Muscle layer of duodenum (tissue), 2 donors: Measurements from ENCODE around the gene ARID4B.
"Not testable (repeated sequence)": the region's sequence is repeated elsewhere in the genome, so short reads cannot be mapped to it uniquely, and the experiment has no call there.

Experiments
- H3K27ac ChIP-seq: one replicate; pipeline ENCODE4 v1.7.0; 2013; ENCODE audit warnings: mild to moderate bottlenecking, low read length
- H3K27me3 ChIP-seq: one replicate; pipeline ENCODE4 v1.7.0; 2013; ENCODE audit warnings: low read depth, mild to moderate bottlenecking, control low read depth, low read length
- H3K36me3 ChIP-seq, 2 donors: one replicate each; pipeline ENCODE4 v1.7.0; 2013; ENCODE audit warnings: low read length in 2 of 2, control low read depth in 1 of 2, mild to moderate bottlenecking in 1 of 2; ENCODE audit not compliant: insufficient read depth in 2 of 2, control insufficient read depth in 1 of 2
- H3K4me1 ChIP-seq, 2 donors: one replicate each; pipeline ENCODE4 v1.7.0; 2013; ENCODE audit warnings: low read length in 2 of 2, mild to moderate bottlenecking in 2 of 2, control low read depth in 1 of 2, moderate library complexity in 1 of 2; ENCODE audit not compliant: insufficient read depth in 2 of 2, control insufficient read depth in 1 of 2
- H3K4me3 ChIP-seq, 2 donors: one replicate each; pipeline ENCODE4 v1.7.0; 2013; ENCODE audit warnings: low read length in 2 of 2, low read depth in 1 of 2, mild to moderate bottlenecking in 1 of 2
- H3K9me3 ChIP-seq, 2 donors: one replicate each; pipeline ENCODE4 v1.7.0; 2013; ENCODE audit warnings: low read length in 2 of 2, control low read depth in 1 of 2, mild to moderate bottlenecking in 1 of 2; ENCODE audit not compliant: control insufficient read depth in 1 of 2
- donor health status: healthy.

ARID4B gene

DNA sequence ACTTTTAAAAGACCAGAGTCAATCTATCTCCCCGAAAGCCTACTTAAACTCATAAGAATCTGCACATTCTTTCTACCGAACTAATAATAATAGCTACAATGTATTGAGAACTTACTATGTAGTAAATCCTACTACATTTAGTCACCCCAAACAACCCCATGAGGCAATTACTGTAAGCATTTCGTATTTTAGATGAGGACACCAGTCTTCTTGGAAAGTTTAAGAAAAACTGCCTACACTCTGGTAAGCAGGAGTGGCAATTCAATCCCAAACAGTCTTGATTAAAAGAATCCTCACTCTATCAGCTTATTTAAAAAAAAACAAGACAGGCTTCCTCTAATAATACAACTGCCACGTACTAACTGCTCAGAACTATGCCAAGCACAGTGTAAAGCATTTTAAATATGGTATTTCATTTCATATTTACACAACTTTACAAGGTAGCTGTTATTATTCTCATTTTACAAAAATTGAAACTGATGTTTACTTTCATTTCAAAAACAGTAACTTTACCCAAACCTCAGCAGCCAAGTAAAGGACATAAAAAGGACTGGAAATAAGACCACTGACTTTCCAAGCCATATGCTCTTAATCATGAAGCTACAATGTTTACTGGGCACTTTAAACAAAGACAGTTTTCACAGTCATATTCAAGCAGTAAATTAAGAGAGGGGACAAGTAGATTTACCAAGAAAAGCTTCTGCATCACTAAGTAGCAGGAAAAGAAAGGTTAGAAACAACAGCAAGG lies 13.9 kb downstream of the ARID4B start:
- Histone ChIP-seq H3K9me3 (no peaks in the 10 kb centered on the region), H3K36me3 (peaks cover 5% of the 10 kb centered on the region in 2 donors), H3K4me3 (no peak overlapping the region), H3K27me3 (no peaks in the 10 kb centered on the region), H3K4me1 (peaks cover 0 to 26% of the 10 kb centered on the region in 2 donors), H3K27ac (no peak overlapping the region)

DNA sequence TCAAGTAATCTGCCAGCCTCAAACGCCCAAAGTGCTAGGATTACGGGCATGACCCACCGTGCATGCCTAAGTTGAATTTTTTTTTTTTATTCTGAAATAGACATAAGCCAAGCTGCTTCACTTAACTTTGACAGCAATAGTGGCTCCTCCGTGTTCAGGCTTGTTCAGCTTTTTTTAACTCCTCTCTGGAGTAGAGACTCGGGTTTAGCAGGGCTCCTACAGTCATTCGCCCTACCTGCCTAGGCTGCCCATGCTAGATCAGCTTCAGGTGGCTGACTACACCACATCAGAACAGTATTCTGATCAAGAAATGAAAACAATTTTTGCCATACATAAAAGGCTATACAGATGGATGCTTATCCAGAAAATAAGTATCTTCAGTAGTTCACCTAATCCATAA lies 14.7 kb downstream of the ARID4B start:
- Histone ChIP-seq H3K9me3 (no peaks in the 10 kb centered on the region), H3K27ac (no peak overlapping the region), H3K4me3 (no peak overlapping the region), H3K36me3 (no peaks in the 10 kb centered on the region), H3K27me3 (no peaks in the 10 kb centered on the region), H3K4me1 (peaks cover 0 to 26% of the 10 kb centered on the region in 2 donors)

DNA sequence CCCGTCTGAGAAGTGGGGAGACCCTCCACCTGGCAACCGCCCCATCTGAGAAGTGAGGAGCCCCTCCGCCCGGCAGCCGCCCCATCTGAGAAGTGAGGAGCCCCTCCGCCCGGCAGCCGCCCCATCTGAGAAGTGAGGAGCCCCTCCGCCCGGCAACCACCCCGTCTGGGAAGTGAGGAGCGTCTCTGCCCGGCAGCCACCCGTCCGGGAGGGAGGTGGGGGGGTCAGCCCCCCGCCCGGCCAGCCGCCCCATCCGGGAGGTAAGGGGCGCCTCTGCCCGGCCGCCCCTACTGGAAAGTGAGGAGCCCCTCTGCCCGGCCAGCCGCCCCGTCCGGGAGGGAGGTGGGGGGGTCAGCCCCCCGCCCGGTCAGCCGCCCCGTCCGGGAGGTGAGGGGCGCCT lies 18.8 kb downstream of the ARID4B start:
- H3K27ac ChIP-seq, H3K4me3 ChIP-seq, H3K36me3 ChIP-seq, H3K9me3 ChIP-seq, H3K27me3 ChIP-seq: not testable (repeated sequence)
- peaks cover 10 to 57% of the 10 kb centered on the region in 2 donors for H3K4me1 ChIP-seq

DNA sequence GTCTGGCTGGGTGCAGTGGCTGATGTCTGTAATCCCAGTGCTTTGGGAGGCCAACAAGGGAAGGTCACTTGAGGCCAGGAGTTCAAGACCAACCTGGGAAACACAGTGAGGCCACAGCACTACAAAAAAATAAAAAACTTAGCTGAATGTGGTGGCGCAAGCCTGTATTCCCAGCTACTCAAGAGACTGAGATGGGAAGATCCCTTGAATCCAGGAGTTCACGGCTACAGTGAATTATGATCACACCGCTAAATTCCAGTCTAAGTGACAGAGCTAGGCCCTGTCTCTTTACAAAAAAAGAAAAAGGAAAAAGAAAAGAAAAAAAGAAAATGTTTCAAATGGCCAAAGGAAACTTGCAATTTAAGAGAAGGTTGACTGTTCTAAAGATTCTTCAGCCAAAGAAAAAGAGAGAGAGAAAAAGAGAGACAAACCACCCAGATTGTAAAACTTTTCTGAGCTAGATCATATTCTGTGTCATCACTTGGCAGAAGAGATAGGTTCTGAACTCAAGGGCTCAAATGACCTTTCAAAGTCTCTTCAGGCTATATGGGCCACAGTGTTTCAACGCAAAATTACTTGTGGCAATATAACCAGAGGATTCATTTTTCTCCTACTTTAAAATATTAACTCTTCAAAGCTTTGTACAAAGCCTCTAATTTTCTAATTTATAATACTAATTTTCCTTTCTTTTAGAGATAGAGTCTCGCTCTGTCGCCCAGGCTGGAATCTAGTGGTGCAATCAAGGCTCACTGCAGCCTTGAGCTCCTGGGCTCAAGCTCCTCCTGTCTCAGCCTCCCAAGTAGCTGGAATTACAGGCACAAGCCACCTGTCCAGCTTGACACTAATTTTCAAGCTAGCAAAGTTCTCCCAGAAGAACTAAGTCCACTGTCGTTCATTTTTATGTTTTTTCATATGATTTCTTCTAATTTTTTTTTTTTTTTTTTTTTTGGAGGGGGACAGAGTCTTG lies 20.5 kb downstream of the ARID4B start:
- H3K27me3 ChIP-seq, result no peaks in the 10 kb centered on the region
- H3K27ac ChIP-seq, result no peak overlapping the region
- no peaks in the 10 kb centered on the region for H3K36me3 ChIP-seq
- no peaks in the 10 kb centered on the region for H3K9me3 ChIP-seq
- peaks cover 10 to 44% of the 10 kb centered on the region in 2 donors for H3K4me1 ChIP-seq
- no peak overlapping the region for H3K4me3 ChIP-seq

DNA sequence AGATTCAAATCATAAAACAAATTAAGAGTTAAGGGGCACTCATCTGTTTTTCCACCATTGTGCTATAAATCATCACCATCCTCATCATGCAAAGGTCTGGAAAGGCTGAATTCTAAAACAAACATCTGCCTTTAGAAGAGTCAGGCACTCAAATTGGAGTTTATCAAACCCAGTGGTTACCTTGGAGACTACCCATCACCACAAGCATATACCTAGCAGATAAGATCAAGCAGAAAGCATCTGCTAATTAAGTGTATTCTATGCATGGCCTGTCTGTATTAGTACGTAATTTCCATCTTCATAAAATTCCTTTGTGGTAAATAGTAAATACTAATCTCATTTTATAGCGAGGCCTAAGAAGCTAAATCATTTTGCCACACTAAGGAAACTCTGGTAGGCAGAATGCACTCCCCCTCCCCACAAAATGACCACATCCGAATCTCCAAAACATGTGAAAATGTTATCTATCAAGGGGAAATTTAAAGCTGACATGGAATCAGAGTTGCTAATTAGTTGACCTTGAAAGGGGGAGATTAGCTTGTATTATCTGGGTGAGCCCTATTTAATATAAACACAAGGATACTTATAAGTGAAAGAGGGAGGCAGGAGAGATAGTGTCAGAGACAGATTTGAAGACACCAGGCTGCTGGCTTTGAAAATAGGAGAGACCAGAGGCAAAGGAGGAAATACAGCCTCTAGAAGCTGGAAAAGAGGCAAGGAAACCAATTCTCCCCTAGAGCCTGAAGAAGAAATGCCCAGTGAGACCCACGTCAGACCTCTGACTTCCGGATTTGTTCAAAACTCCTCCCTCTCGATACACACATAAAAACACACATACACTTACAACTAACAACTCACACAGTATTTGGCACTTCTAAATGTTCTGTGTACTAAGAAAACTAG lies 23.2 kb downstream of the ARID4B start:
- Histone ChIP-seq H3K27me3 (no peaks in the 10 kb centered on the region), H3K4me1 (peaks cover 10 to 50% of the 10 kb centered on the region in 2 donors), H3K4me3 (no peak overlapping the region), H3K27ac (peak overlapping the region; percentile 54), H3K36me3 (no peaks in the 10 kb centered on the region), H3K9me3 (no peaks in the 10 kb centered on the region)

DNA sequence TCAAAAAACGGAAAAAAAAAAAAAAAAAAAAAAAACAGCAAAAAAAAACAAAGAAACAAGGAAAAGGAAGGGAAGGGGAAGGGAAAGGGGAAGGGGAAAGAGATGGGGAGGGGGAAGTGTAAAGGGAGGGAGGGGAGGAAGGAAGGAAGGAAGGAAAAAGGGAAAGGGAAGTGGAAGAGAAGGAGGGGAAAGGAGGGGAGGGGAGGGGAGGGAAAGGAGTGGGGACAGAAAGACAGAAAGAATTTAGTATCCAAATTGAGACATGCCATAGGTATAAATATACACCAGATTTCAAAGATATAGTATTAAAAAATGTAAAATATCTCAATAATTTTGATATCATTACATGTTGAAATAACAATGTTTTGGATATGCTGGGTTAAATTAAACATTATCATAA lies 25.8 kb downstream of the ARID4B start:
- Histone ChIP-seq H3K27me3 (no peaks in the 10 kb centered on the region), H3K36me3 (no peaks in the 10 kb centered on the region), H3K27ac (no peak overlapping the region), H3K4me3 (no peak overlapping the region), H3K4me1 (peaks cover 10 to 50% of the 10 kb centered on the region in 2 donors), H3K9me3 (no peaks in the 10 kb centered on the region)

DNA sequence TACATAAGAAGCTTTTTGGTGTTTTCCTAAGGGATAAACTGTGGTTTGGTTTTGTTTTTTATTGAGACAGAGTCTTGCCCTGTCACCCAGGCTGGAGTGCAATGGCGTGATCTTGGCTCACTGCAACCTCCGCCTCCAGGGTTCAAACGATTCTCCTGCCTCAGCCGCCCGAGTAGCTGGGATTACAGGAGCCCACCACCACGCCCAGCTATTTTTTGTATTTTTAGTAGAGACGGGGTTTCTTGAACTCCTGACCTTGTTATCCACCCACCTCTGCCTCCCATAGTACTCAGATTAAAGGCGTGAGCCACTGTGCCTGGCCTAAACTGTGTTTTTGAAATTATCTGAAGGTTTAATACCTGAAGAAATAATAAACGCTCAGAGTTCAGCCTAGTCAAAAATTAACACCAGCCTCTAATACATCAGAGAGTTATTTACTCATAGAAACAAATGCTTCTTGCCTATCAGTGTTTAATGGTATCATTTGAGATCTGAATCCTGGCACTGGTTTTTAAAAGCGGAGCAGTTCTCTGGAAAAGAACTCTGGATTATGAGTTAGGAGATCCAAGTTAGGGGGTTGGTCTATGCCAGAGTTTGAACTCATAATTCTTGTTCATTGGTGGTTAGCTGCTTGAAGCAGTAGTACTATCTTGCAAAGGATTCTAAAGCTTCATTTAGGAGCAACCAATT lies 28.7 kb downstream of the ARID4B start:
- Histone ChIP-seq H3K4me3 (no peak overlapping the region), H3K27ac (no peak overlapping the region), H3K9me3 (no peaks in the 10 kb centered on the region), H3K36me3 (no peaks in the 10 kb centered on the region), H3K27me3 (no peaks in the 10 kb centered on the region), H3K4me1 (peaks cover under 1 to 26% of the 10 kb centered on the region in 2 donors)

DNA sequence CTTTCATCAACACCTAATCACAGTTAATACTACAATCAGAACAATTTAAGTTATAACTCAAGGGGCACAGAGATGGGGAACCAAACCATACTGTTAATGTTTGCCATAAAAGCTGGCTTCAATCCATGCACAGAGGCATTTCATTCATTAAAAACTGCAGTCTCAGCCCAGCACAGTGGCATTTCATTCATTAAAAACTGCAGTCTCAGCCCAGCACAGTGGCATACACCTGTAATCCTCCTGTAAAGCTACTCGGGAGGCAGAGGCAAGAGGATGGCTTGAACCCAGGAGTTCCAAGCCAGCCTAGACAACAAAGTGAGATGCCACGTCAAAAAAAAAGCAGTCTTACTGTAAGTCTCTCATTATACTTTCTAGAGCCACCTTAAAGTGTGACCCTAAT lies 29.2 kb downstream of the ARID4B start:
- H3K27me3 ChIP-seq, result no peaks in the 10 kb centered on the region
- H3K27ac ChIP-seq, result no peak overlapping the region
- H3K36me3 ChIP-seq, result no peaks in the 10 kb centered on the region
- H3K4me1 ChIP-seq, result peaks cover 0 to 25% of the 10 kb centered on the region in 2 donors
- H3K9me3 ChIP-seq, result no peaks in the 10 kb centered on the region
- H3K4me3 ChIP-seq, result no peak overlapping the region

DNA sequence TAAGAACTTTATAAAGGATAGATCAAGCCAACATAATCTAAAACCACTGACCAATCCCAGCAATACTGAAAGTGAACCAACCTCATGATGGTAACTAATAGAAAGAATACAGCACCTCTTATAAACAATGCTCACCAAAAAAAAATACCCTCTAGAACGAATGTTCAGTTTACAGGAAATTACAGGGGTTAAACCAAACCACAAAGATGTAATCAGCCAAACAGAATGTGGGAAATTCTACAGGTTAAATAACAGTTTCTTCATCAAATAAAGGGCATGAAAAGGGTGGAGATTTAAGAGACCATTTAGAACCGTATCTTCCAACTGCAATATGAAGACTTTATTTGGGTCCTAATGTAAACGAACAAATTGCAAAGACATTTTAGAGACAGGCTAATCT lies 30.4 kb downstream of the ARID4B start:
- Histone ChIP-seq H3K4me1 (peaks cover 0 to 29% of the 10 kb centered on the region in 2 donors), H3K27me3 (no peaks in the 10 kb centered on the region), H3K9me3 (no peaks in the 10 kb centered on the region), H3K4me3 (no peak overlapping the region), H3K36me3 (no peaks in the 10 kb centered on the region), H3K27ac (no peak overlapping the region)

DNA sequence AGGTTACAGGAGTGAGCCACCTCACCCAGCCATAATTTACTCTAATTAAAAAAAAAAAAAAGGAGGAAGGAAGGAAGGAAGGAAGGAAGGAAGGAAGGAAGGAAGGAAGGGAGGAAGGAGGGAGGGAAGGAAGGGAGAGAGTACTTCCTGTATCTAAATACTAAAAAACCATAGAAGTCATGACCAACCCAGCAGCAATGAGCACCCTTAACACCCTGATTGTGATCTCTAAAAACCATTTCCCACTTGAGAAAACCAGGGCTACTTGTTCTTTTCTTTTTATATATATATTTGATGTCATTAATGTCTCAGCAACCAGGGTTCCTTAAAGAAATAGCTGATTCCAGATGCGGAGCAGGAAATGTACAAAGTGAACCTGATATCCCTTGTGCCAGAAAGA lies 31.2 kb downstream of the ARID4B start:
- H3K27me3 ChIP-seq, result no peaks in the 10 kb centered on the region
- H3K9me3 ChIP-seq, result no peaks in the 10 kb centered on the region
- H3K4me3 ChIP-seq, result no peak overlapping the region
- H3K36me3 ChIP-seq, result no peaks in the 10 kb centered on the region
- H3K4me1 ChIP-seq, result peaks cover 0 to 27% of the 10 kb centered on the region in 2 donors
- no peak overlapping the region for H3K27ac ChIP-seq
